Hepatocyte (in vitro differentiated cells): Measurements from ENCODE around the gene MGMT. TPM values are rescaled to one million over a fixed set of nuclear protein-coding genes. Genes with fewer than 3 reads are reported as not detected.

Experiments used
- DNase-seq: peaks from one replicate; pipeline ENCODE4 v3.0.0-alpha.2; 2016; ENCODE audit warnings: low spot score
- H2AFZ ChIP-seq: fragments of 200-600 bp; sonication (generic); 2 replicates; pipeline ENCODE4 v1.6.0; 2016; ENCODE audit warnings: antibody characterized with exemption, mild to moderate bottlenecking
- H3K27ac ChIP-seq: fragments of 200-600 bp; sonication (generic); 2 replicates; pipeline ENCODE4 v1.5.1; 2016; ENCODE audit warnings: mild to moderate bottlenecking
- H3K27me3 ChIP-seq: fragments of 200-600 bp; sonication (generic); 2 replicates; pipeline ENCODE4 v1.6.1; 2016
- H3K36me3 ChIP-seq: fragments of 200-600 bp; sonication (generic); replicated peaks from 2 replicates; pipeline ENCODE4 v1.5.1; 2016; ENCODE audit warnings: low read depth; ENCODE audit not compliant: insufficient read depth
- H3K4me1 ChIP-seq: fragments of 200-600 bp; sonication (generic); 2 replicates; pipeline ENCODE4 v1.5.1; 2016; ENCODE audit warnings: mild to moderate bottlenecking, moderate library complexity; ENCODE audit not compliant: insufficient read depth
- H3K4me2 ChIP-seq: fragments of 200-600 bp; sonication (generic); 2 replicates; pipeline ENCODE4 v1.6.0; 2016
- H3K4me3 ChIP-seq: fragments of 200-600 bp; sonication (generic); 2 replicates; pipeline ENCODE4 v1.5.1; 2016; ENCODE audit warnings: mild to moderate bottlenecking
- H3K79me2 ChIP-seq: fragments of 200-600 bp; sonication (generic); 2 replicates; pipeline ENCODE4 v1.6.0; 2017; ENCODE audit warnings: mild to moderate bottlenecking
- H3K9me2 ChIP-seq: fragments of 200-600 bp; sonication (generic); replicated peaks from 2 replicates; pipeline ENCODE4 v1.6.0; 2017; ENCODE audit warnings: mild to moderate bottlenecking; ENCODE audit not compliant: insufficient read depth
- H3K9me3 ChIP-seq: fragments of 200-600 bp; sonication (generic); 2 replicates; pipeline ENCODE4 v1.5.1; 2016; ENCODE audit warnings: low read depth, mild to moderate bottlenecking
- H4K20me1 ChIP-seq: fragments of 200-600 bp; sonication (generic); 2 replicates; pipeline ENCODE4 v1.6.0; 2016; ENCODE audit warnings: mild to moderate bottlenecking; ENCODE audit not compliant: insufficient read depth, poor library complexity, severe bottlenecking
- CTCF ChIP-seq: fragments of 200-600 bp; sonication (generic); IDR thresholded peaks from 2 replicates; pipeline ENCODE4 v1.5.1; 2016; ENCODE audit warnings: antibody characterized with exemption, mild to moderate bottlenecking; ENCODE audit not compliant: poor library complexity
- EZH2 ChIP-seq: fragments of 200-600 bp; sonication (generic); IDR thresholded peaks from 2 replicates; pipeline ENCODE4 v1.6.1; 2016; ENCODE audit warnings: antibody characterized with exemption, mild to moderate bottlenecking, borderline replicate concordance
- EZH2phosphoT487 ChIP-seq: fragments of 200-600 bp; sonication (generic); IDR thresholded peaks from one replicate; pipeline ENCODE4 v1.6.1; 2018; ENCODE audit warnings: antibody characterized with exemption, mild to moderate bottlenecking, low read depth, moderate library complexity; ENCODE audit not compliant: unreplicated experiment, severe bottlenecking
- WGBS: methylation state at CpG from one replicate; pipeline ENCODE4 v1.1.6; 2016; ENCODE audit warnings: low lambda C conversion rate; ENCODE audit errors: missing lambda C conversion rate; 5-methylcytosine and 5-hydroxymethylcytosine counted together
- polyA plus RNA-seq: library from polyadenylated mRNA; unstranded; fragments of >200 nt; fragmentation: Nextera tagmentation; extraction: Ambion mirVana; gene quantifications from 2 replicates; pipeline ENCODE4 v1.2.1, GENCODE V29; 2016
- total RNA-seq: library from RNA; depleted of rRNA; stranded (reverse); fragments of >200 nt; gene quantifications from 2 replicates; pipeline ENCODE4 v1.2.3, GENCODE V29; 2014

MGMT gene
- total and polyA plus RNA-seq, 2 experiments from 2014 or later, result 41.5 to 41.9 TPM

- no peaks in the 10 kb centered on the region for H3K27me3 ChIP-seq
- H3K4me2 ChIP-seq, result no peak overlapping the region
- H3K4me1 ChIP-seq, result no peaks in the 10 kb centered on the region
- no peaks in the 10 kb centered on the region for H3K79me2 ChIP-seq
- no peaks in the 10 kb centered on the region for H4K20me1 ChIP-seq
- WGBS, result 98% methylated on average over 26 of the region's 26 CpGs
- no peak for DNase-seq
- no peaks in the 10 kb centered on the region for H3K9me3 ChIP-seq
- no peaks in the 10 kb centered on the region for H3K9me2 ChIP-seq
- H3K36me3 ChIP-seq, result no peaks in the 10 kb centered on the region
- H2AFZ ChIP-seq, result no peak overlapping the region
- H3K4me3 ChIP-seq, result no peak overlapping the region
- no peak for TF ChIP-seq CTCF
- TF ChIP-seq EZH2phosphoT487, result no peak
- H3K27ac ChIP-seq, result no peak overlapping the region
These were observed 53.5 kb downstream of the MGMT start for GRCh38 chr10:129520440-129521080.

- Histone ChIP-seq H3K36me3 (no peaks in the 10 kb centered on the region), H3K4me2 (no peak overlapping the region), H3K27me3 (no peaks in the 10 kb centered on the region), H3K27ac (no peak overlapping the region), H4K20me1 (no peaks in the 10 kb centered on the region), H3K79me2 (peaks cover 3% of the 10 kb centered on the region), H2AFZ (no peak overlapping the region), H3K9me3 (no peaks in the 10 kb centered on the region), H3K4me3 (no peak overlapping the region), H3K4me1 (peaks cover 6% of the 10 kb centered on the region), H3K9me2 (no peaks in the 10 kb centered on the region)
- 96% methylated on average over 22 of the region's 22 CpGs for WGBS
- DNase-seq, result no peak
- no peak for TF ChIP-seq EZH2
These were observed 54.4 kb downstream of the MGMT start for GRCh38 chr10:129521161-129522025.

GRCh38 chr10:129522041-129522585 lies 55.1 kb downstream of the MGMT start:
- H3K4me3 ChIP-seq, result no peak overlapping the region
- no peaks in the 10 kb centered on the region for H3K9me3 ChIP-seq
- H3K4me1 ChIP-seq, result peaks cover 6% of the 10 kb centered on the region
- no peak for DNase-seq
- no peak overlapping the region for H3K27ac ChIP-seq
- no peak overlapping the region for H3K4me2 ChIP-seq
- no peaks in the 10 kb centered on the region for H4K20me1 ChIP-seq
- 92% methylated on average over 7 of the region's 7 CpGs for WGBS
- TF ChIP-seq EZH2, result no peak
- no peak for TF ChIP-seq EZH2phosphoT487
- no peak for TF ChIP-seq CTCF
- H2AFZ ChIP-seq, result no peak overlapping the region
- no peaks in the 10 kb centered on the region for H3K36me3 ChIP-seq
- peaks cover 3% of the 10 kb centered on the region for H3K79me2 ChIP-seq
- H3K9me2 ChIP-seq, result no peaks in the 10 kb centered on the region
- no peaks in the 10 kb centered on the region for H3K27me3 ChIP-seq
